ENCODE measurements around the gene C11orf42.

GRCh38 chr11:6210274-6210955 is 5.1 kb downstream of the C11orf42 start:
- TF ChIP-seq ISL1 (CRISPR knock-in tag; IDR thresholded peaks at IDR 0.05) (no peak), ARNTL (CRISPR knock-in tag; IDR thresholded peaks at IDR 0.05; ENCODE audit: borderline replicate concordance, low read depth) (no peak), PATZ1 (CRISPR knock-in tag; IDR thresholded peaks at IDR 0.05; ENCODE audit: borderline replicate concordance) (no peak), CREB5 (CRISPR knock-in tag; IDR thresholded peaks at IDR 0.05; ENCODE audit: low read depth) (no peak), SNAI2 (CRISPR knock-in tag; IDR thresholded peaks at IDR 0.05) (no peak), OSR1 (CRISPR knock-in tag; IDR thresholded peaks at IDR 0.05) (no peak), ZNF8 (CRISPR knock-in tag; IDR thresholded peaks at IDR 0.05) (no peak), RARB (CRISPR knock-in tag; IDR thresholded peaks at IDR 0.05) (no peak), ESRRG (CRISPR knock-in tag; IDR thresholded peaks at IDR 0.05) (no peak), BACH2 (CRISPR knock-in tag; IDR thresholded peaks at IDR 0.05; ENCODE audit: borderline replicate concordance) (no peak), ZFP30 (CRISPR knock-in tag; IDR thresholded peaks at IDR 0.05) (no peak), TCF4 (CRISPR knock-in tag; IDR thresholded peaks at IDR 0.05; ENCODE audit: borderline replicate concordance) (no peak), ZFP3 (CRISPR knock-in tag; IDR thresholded peaks at IDR 0.05) (no peak)
